ENCODE measurements around the gene PXYLP1.
A peak's percentile ranks its signal among the peaks of the same experiment; 100 is the strongest.

Gene PXYLP1

GRCh38 chr3:141223673-141224166, 7.9 kb upstream of the PXYLP1 start:
- Mint-ChIP-seq H3K27ac (no peak overlapping the region), H3K4me1 (peaks cover 18% of the 10 kb centered on the region), H3K4me3 (no peak overlapping the region), H3K27me3 (ENCODE audit: low read depth) (no peaks in the 10 kb centered on the region), H3K9me3 (peaks cover 39% of the 10 kb centered on the region), H3K36me3 (ENCODE audit: low read depth) (peaks cover 17% of the 10 kb centered on the region)
- TF ChIP-seq CTCF (IDR thresholded peaks at IDR 0.05; ENCODE audit: unreplicated experiment in 3 of 3), result no peak

- no peak for TF ChIP-seq CTCF (IDR thresholded peaks at IDR 0.05; ENCODE audit: unreplicated experiment in 3 of 3)
- Mint-ChIP-seq H3K4me1 (peaks cover 40% of the 10 kb centered on the region), H3K27me3 (ENCODE audit: low read depth) (no peaks in the 10 kb centered on the region), H3K27ac (no peak overlapping the region), H3K4me3 (no peak overlapping the region), H3K36me3 (ENCODE audit: low read depth) (peaks cover 17% of the 10 kb centered on the region), H3K9me3 (peaks cover 37% of the 10 kb centered on the region)
Observed at GRCh38 chr3:141225939-141226338, 5.7 kb upstream of the PXYLP1 start.

GRCh38 chr3:141227216-141227615, 4.4 kb upstream of the PXYLP1 start:
- H3K4me1 Mint-ChIP-seq, result peaks cover 42% of the 10 kb centered on the region
- H3K27ac Mint-ChIP-seq, result peak overlapping the region; percentile 84 to 96 (median 89)
- H3K36me3 Mint-ChIP-seq (ENCODE audit: low read depth), result peaks cover 13% of the 10 kb centered on the region
- no peak overlapping the region for H3K4me3 Mint-ChIP-seq
- H3K27me3 Mint-ChIP-seq (ENCODE audit: low read depth), result no peaks in the 10 kb centered on the region
- no peak for TF ChIP-seq CTCF (IDR thresholded peaks at IDR 0.05; ENCODE audit: unreplicated experiment in 3 of 3)
- H3K9me3 Mint-ChIP-seq, result peaks cover 26% of the 10 kb centered on the region

GRCh38 chr3:141227752-141228151, 3.9 kb upstream of the PXYLP1 start:
- Mint-ChIP-seq H3K36me3 (ENCODE audit: low read depth) (peaks cover 13% of the 10 kb centered on the region), H3K9me3 (peaks cover 25% of the 10 kb centered on the region), H3K27me3 (ENCODE audit: low read depth) (no peaks in the 10 kb centered on the region), H3K4me1 (peaks cover 46% of the 10 kb centered on the region), H3K27ac (peak overlapping the region; percentile 84 to 96 (median 89)), H3K4me3 (peak overlapping the region in 2 of 3 experiments; percentile 30 to 37)
- TF ChIP-seq CTCF (IDR thresholded peaks at IDR 0.05; ENCODE audit: unreplicated experiment in 3 of 3), result no peak

GRCh38 chr3:141228395-141228794, 3.2 kb upstream of the PXYLP1 start:
- peak overlapping the region; percentile 84 to 96 (median 89) for H3K27ac Mint-ChIP-seq
- no peaks in the 10 kb centered on the region for H3K27me3 Mint-ChIP-seq (ENCODE audit: low read depth)
- peak overlapping the region; percentile 20 to 47 (median 35) for H3K4me3 Mint-ChIP-seq
- H3K9me3 Mint-ChIP-seq, result peaks cover 21% of the 10 kb centered on the region
- peaks cover 48% of the 10 kb centered on the region for H3K4me1 Mint-ChIP-seq
- no peak for TF ChIP-seq CTCF (IDR thresholded peaks at IDR 0.05; ENCODE audit: unreplicated experiment in 3 of 3)
- peaks cover 10% of the 10 kb centered on the region for H3K36me3 Mint-ChIP-seq (ENCODE audit: low read depth)

GRCh38 chr3:141229132-141229531, 2.5 kb upstream of the PXYLP1 start:
- H3K27me3 Mint-ChIP-seq (ENCODE audit: low read depth), result no peaks in the 10 kb centered on the region
- no peak for TF ChIP-seq CTCF (IDR thresholded peaks at IDR 0.05; ENCODE audit: unreplicated experiment in 3 of 3)
- H3K36me3 Mint-ChIP-seq (ENCODE audit: low read depth), result peaks cover 4% of the 10 kb centered on the region
- H3K4me3 Mint-ChIP-seq, result peak overlapping the region; percentile 78 to 84 (median 82)
- H3K9me3 Mint-ChIP-seq, result peaks cover 16% of the 10 kb centered on the region
- H3K4me1 Mint-ChIP-seq, result peaks cover 48% of the 10 kb centered on the region
- H3K27ac Mint-ChIP-seq, result peak overlapping the region; percentile 84 to 96 (median 89)

Data from nephron (organoid).